ENCODE measurements around the gene PELI2.

The PELI2 gene

GRCh38 chr14:56127156-56127555 is 8.9 kb downstream of the PELI2 start:
- H3K4me2 ChIP-seq (ENCODE audit: low read depth, low read length, poor library complexity, severe bottlenecking) = no peak overlapping the region

GRCh38 chr14:56129092-56129491 is 10.9 kb downstream of the PELI2 start:
- Histone ChIP-seq H3K4me2 (ENCODE audit: low read depth, low read length, poor library complexity, severe bottlenecking) (no peak overlapping the region), H2AFZ (ENCODE audit: low read depth, low read length, severe bottlenecking) (no peak overlapping the region)

More at GRCh38 chr14:56127156-56127555, 8.9 kb downstream of the PELI2 start:
- H3K4me3 ChIP-seq (ENCODE audit: insufficient read depth, low read length, poor library complexity, severe bottlenecking) = no peak overlapping the region
- no peak overlapping the region for H3K9ac ChIP-seq (ENCODE audit: low read length)
- H3F3A ChIP-seq (ENCODE audit: insufficient read depth) = no peaks in the 10 kb centered on the region
- H3K79me2 ChIP-seq (ENCODE audit: insufficient read depth, low read length) = no peaks in the 10 kb centered on the region
- TF ChIP-seq, protein P1, sequence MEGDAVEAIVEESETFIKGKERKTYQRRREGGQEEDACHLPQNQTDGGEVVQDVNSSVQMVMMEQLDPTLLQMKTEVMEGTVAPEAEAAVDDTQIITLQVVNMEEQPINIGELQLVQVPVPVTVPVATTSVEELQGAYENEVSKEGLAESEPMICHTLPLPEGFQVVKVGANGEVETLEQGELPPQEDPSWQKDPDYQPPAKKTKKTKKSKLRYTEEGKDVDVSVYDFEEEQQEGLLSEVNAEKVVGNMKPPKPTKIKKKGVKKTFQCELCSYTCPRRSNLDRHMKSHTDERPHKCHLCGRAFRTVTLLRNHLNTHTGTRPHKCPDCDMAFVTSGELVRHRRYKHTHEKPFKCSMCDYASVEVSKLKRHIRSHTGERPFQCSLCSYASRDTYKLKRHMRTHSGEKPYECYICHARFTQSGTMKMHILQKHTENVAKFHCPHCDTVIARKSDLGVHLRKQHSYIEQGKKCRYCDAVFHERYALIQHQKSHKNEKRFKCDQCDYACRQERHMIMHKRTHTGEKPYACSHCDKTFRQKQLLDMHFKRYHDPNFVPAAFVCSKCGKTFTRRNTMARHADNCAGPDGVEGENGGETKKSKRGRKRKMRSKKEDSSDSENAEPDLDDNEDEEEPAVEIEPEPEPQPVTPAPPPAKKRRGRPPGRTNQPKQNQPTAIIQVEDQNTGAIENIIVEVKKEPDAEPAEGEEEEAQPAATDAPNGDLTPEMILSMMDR (IDR thresholded peaks at IDR 0.05; ENCODE audit: insufficient read depth, low read length, poor library complexity, severe bottlenecking) = no peak
- TF ChIP-seq EZH2phosphoT487 (conservative IDR thresholded peaks at IDR 0.05; ENCODE audit: low read length) = no peak
- no peaks in the 10 kb centered on the region; the same call in 1 of the 2 replicates for H3K27me3 ChIP-seq (ENCODE audit: low read length)
- H3K9me3 ChIP-seq (ENCODE audit: insufficient read depth, low read length) = no peaks in the 10 kb centered on the region
- H4K20me1 ChIP-seq (ENCODE audit: low read depth, low read length) = no peaks in the 10 kb centered on the region
- no peaks in the 10 kb centered on the region for H3K36me3 ChIP-seq (ENCODE audit: low read length)
- no peak overlapping the region for H2AFZ ChIP-seq (ENCODE audit: low read depth, low read length, severe bottlenecking)
- H3K27ac ChIP-seq (ENCODE audit: low read depth, low read length) = no peak overlapping the region
- H3K9me2 ChIP-seq (replicated peaks; ENCODE audit: insufficient read depth, low read length) = no peaks in the 10 kb centered on the region

DNA sequence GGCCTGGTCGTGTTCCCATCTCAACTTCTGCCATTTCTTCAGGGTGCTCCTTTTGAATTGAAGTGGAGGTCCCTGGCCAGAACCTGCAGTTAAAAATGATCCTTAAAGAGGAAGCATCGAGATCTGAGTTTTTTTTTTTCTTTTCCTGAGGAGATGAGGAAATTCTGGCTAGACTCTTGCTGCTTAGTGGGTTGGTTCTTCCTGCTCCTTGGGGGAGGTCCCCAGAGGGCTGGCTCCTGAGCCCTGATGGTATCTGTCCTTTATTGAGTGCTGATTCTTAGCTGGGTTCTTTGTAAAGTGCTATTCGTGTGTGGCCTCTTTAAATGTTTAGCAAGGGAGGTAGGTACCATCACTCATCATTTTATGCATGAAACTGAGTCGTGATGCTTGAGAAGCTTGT is 11.7 kb downstream of the PELI2 start:
- no peak for TF ChIP-seq EZH2phosphoT487 (conservative IDR thresholded peaks at IDR 0.05; ENCODE audit: low read length)
- TF ChIP-seq, protein P1 (IDR thresholded peaks at IDR 0.05; ENCODE audit: insufficient read depth, low read length, poor library complexity, severe bottlenecking) = no peak
- Histone ChIP-seq H3K36me3 (ENCODE audit: low read length) (no peaks in the 10 kb centered on the region), H3K4me2 (ENCODE audit: low read depth, low read length, poor library complexity, severe bottlenecking) (no peak overlapping the region), H3K27ac (ENCODE audit: low read depth, low read length) (no peak overlapping the region), H3K4me3 (ENCODE audit: insufficient read depth, low read length, poor library complexity, severe bottlenecking) (no peak overlapping the region), H4K20me1 (ENCODE audit: low read depth, low read length) (no peaks in the 10 kb centered on the region), H2AFZ (ENCODE audit: low read depth, low read length, severe bottlenecking) (no peak overlapping the region), H3K9me3 (ENCODE audit: insufficient read depth, low read length) (no peaks in the 10 kb centered on the region), H3K79me2 (ENCODE audit: insufficient read depth, low read length) (no peaks in the 10 kb centered on the region), H3F3A (ENCODE audit: insufficient read depth) (no peaks in the 10 kb centered on the region), H3K27me3 (ENCODE audit: low read length) (no peaks in the 10 kb centered on the region), H3K9ac (ENCODE audit: low read length) (no peak overlapping the region), H3K9me2 (replicated peaks; ENCODE audit: insufficient read depth, low read length) (no peaks in the 10 kb centered on the region)

More at GRCh38 chr14:56129092-56129491, 10.9 kb downstream of the PELI2 start:
- no peak overlapping the region for H3K9ac ChIP-seq (ENCODE audit: low read length)
- TF ChIP-seq, protein P1 (IDR thresholded peaks at IDR 0.05; ENCODE audit: insufficient read depth, low read length, poor library complexity, severe bottlenecking) = no peak
- no peak for TF ChIP-seq EZH2phosphoT487 (conservative IDR thresholded peaks at IDR 0.05; ENCODE audit: low read length)
- H3F3A ChIP-seq (ENCODE audit: insufficient read depth) = no peaks in the 10 kb centered on the region
- no peak overlapping the region for H3K27ac ChIP-seq (ENCODE audit: low read depth, low read length)
- H3K4me3 ChIP-seq (ENCODE audit: insufficient read depth, low read length, poor library complexity, severe bottlenecking) = no peak overlapping the region
- no peaks in the 10 kb centered on the region for H3K79me2 ChIP-seq (ENCODE audit: insufficient read depth, low read length)
- H3K9me3 ChIP-seq (ENCODE audit: insufficient read depth, low read length) = no peaks in the 10 kb centered on the region
- no peaks in the 10 kb centered on the region for H3K9me2 ChIP-seq (replicated peaks; ENCODE audit: insufficient read depth, low read length)
- no peaks in the 10 kb centered on the region for H4K20me1 ChIP-seq (ENCODE audit: low read depth, low read length)
- no peaks in the 10 kb centered on the region for H3K36me3 ChIP-seq (ENCODE audit: low read length)
- no peaks in the 10 kb centered on the region for H3K27me3 ChIP-seq (ENCODE audit: low read length)

All from SU-DHL-6 (cell line).